DOHH2 (cell line): ENCODE measurements around the gene DEFB119.
"Not testable (repeated sequence)": the region's sequence is repeated elsewhere in the genome, so short reads cannot be mapped to it uniquely, and the experiment has no call there.

Experiments used
- H3F3A ChIP-seq: fragments of 200-600 bp; sonication (generic), shearing (Covaris generic); 2 replicates; pipeline ENCODE4 v1.6.0; 2016; ENCODE audit warnings: antibody characterized with exemption, mild to moderate bottlenecking; ENCODE audit not compliant: control insufficient read depth, insufficient read depth
- H3K27ac ChIP-seq: fragments of 200-600 bp; sonication (generic); 2 replicates; pipeline ENCODE4 v1.5.1; 2014; ENCODE audit warnings: low read depth, mild to moderate bottlenecking, low read length, moderate library complexity
- H3K27me3 ChIP-seq: fragments of 200-600 bp; sonication (generic); 2 replicates; pipeline ENCODE4 v1.6.1; 2014; ENCODE audit warnings: mild to moderate bottlenecking, low read length, mixed read lengths; ENCODE audit not compliant: control insufficient read depth
- H3K36me3 ChIP-seq: fragments of 200-600 bp; sonication (generic); 2 replicates; pipeline ENCODE4 v1.6.1; 2014; ENCODE audit warnings: mild to moderate bottlenecking, low read length, moderate library complexity, mixed read lengths; ENCODE audit not compliant: control insufficient read depth
- H3K4me1 ChIP-seq: fragments of 200-600 bp; sonication (generic); 2 replicates; pipeline ENCODE4 v1.6.1; 2014; ENCODE audit warnings: mild to moderate bottlenecking, low read length, mixed read lengths; ENCODE audit not compliant: control insufficient read depth
- H3K4me2 ChIP-seq: fragments of 200-600 bp; sonication (generic); 2 replicates; pipeline ENCODE4 v1.6.0; 2014; ENCODE audit warnings: mild to moderate bottlenecking, low read length, moderate library complexity
- H3K4me3 ChIP-seq: fragments of 200-600 bp; sonication (generic); 2 replicates; pipeline ENCODE4 v1.5.1; 2014; ENCODE audit warnings: mild to moderate bottlenecking, low read length, mixed read lengths
- H3K79me2 ChIP-seq: fragments of 200-600 bp; sonication (generic); 2 replicates; pipeline ENCODE4 v1.6.1; 2014; ENCODE audit warnings: mild to moderate bottlenecking, low read length, mixed read lengths; ENCODE audit not compliant: control insufficient read depth
- H3K9me2 ChIP-seq: fragments of 200-600 bp; sonication (generic); replicated peaks from 2 replicates; pipeline ENCODE4 v1.6.1; 2014; ENCODE audit warnings: mild to moderate bottlenecking, low read length, mixed read lengths; ENCODE audit not compliant: control insufficient read depth
- H3K9me3 ChIP-seq: fragments of 200-600 bp; sonication (generic); 2 replicates; pipeline ENCODE4 v1.6.1; 2014; ENCODE audit warnings: antibody characterized with exemption, low read length, mixed read lengths; ENCODE audit not compliant: control insufficient read depth, insufficient read depth
- H4K20me1 ChIP-seq: fragments of 200-600 bp; sonication (generic); 2 replicates; pipeline ENCODE4 v1.6.0; 2014; ENCODE audit warnings: low read depth, mild to moderate bottlenecking, antibody characterized with exemption, low read length, moderate library complexity; ENCODE audit not compliant: control insufficient read depth, insufficient read depth
- CTCF ChIP-seq: fragments of 200-600 bp; sonication (generic); IDR thresholded peaks from one replicate; pipeline ENCODE4 v1.5.1; 2014; ENCODE audit warnings: antibody characterized with exemption, mild to moderate bottlenecking, low read depth, low read length; ENCODE audit not compliant: poor library complexity, severe bottlenecking
- EZH2phosphoT487 ChIP-seq: fragments of 200-600 bp; sonication (generic); IDR thresholded peaks from 2 replicates; pipeline ENCODE4 v1.6.1; 2017; ENCODE audit warnings: borderline replicate concordance, mild to moderate bottlenecking, antibody characterized with exemption, low read length, moderate library complexity, mixed read lengths

The DEFB119 gene

GRCh38 chr20:31390490-31390889, at the start of gene DEFB119:
TSS of gene DEFB119 (minus strand) at chr20:31390590. CDS start at chr20:31390483, 107 bp downstream.
- Histone ChIP-seq H3K4me2 (no peak within 1 kb of the TSS), H3K4me1 (no peaks in the 10 kb centered on the region), H3K36me3 (no peaks in the 10 kb centered on the region), H4K20me1 (no peaks in the 10 kb centered on the region), H3K79me2 (no peaks in the 10 kb centered on the region), H3K27me3 (no peaks in the 10 kb centered on the region), H3K9me2 (no peaks in the 10 kb centered on the region), H3F3A (no peaks in the 10 kb centered on the region), H3K4me3 (no peak within 1 kb of the TSS), H3K27ac (no peak within 1 kb of the TSS), H3K9me3 (no peaks in the 10 kb centered on the region)
- TF ChIP-seq CTCF (no peak), EZH2phosphoT487 (no peak)

GRCh38 chr20:31430568-31431115, 40.3 kb upstream of the DEFB119 start:
- H4K20me1 ChIP-seq = no peaks in the 10 kb centered on the region
- no peak overlapping the region for H3K4me2 ChIP-seq
- TF ChIP-seq CTCF = no peak
- no peaks in the 10 kb centered on the region for H3K4me1 ChIP-seq
- H3K36me3 ChIP-seq = no peaks in the 10 kb centered on the region
- no peaks in the 10 kb centered on the region for H3F3A ChIP-seq
- H3K79me2 ChIP-seq = no peaks in the 10 kb centered on the region
- H3K9me2 ChIP-seq = no peaks in the 10 kb centered on the region
- H3K27me3 ChIP-seq = no peaks in the 10 kb centered on the region
- H3K9me3 ChIP-seq = no peaks in the 10 kb centered on the region
- no peak overlapping the region for H3K27ac ChIP-seq
- no peak overlapping the region for H3K4me3 ChIP-seq

DNA sequence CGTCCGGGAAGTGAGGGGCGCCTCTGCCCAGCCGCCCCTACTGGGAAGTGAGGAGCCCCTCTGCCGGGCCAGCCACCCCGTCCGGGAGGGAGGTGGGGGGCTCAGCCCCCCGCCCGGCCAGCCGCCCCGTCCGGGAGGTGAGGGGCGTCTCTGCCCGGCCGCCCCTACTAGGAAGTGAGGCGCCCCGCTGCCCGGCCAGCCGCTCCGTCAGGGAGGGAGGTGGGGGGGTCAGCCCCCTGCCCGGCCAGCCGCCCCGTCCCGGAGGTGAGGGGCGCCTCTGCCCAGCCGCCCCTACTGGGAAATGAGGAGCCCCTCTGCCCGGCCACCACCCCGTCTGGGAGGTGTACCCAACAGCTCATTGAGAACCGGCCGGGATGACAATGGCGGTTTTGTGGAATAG, 37.2 kb upstream of the DEFB119 start:
- H3K27ac ChIP-seq, H3K79me2 ChIP-seq: not testable (repeated sequence)

GRCh38 chr20:31426891-31427551, 36.6 kb upstream of the DEFB119 start:
- H3K4me2 ChIP-seq, H3K4me3 ChIP-seq, H3F3A ChIP-seq, H3K27ac ChIP-seq, H3K79me2 ChIP-seq, H3K36me3 ChIP-seq, H3K4me1 ChIP-seq, H4K20me1 ChIP-seq, H3K9me2 ChIP-seq, H3K9me3 ChIP-seq, H3K27me3 ChIP-seq: not testable (repeated sequence)

More for the DNA sequence above, 37.2 kb upstream of the DEFB119 start:
- not testable (repeated sequence) for H3K4me1 ChIP-seq, H3K4me3 ChIP-seq, H3K4me2 ChIP-seq, H4K20me1 ChIP-seq, H3F3A ChIP-seq, H3K9me2 ChIP-seq, H3K27me3 ChIP-seq, H3K36me3 ChIP-seq, H3K9me3 ChIP-seq
